Adipose tissue (tissue), 3 donors: Measurements from ENCODE around the gene IRS1. TPM values are rescaled to one million over a fixed set of nuclear protein-coding genes. Genes with fewer than 3 reads are reported as not detected.

Experiments
- H3K27ac ChIP-seq: one replicate; pipeline ENCODE4 v1.5.1; 2013; ENCODE audit warnings: low read depth, low read length
- WGBS, 3 donors: extraction: QIAGEN DNeasy Blood & Tissue Kit; methylation state at CpG; one replicate each; pipeline ENCODE4 v1.1.7; 2013; 5-methylcytosine and 5-hydroxymethylcytosine counted together
- polyA plus RNA-seq, 3 donors: library from polyadenylated mRNA; stranded (reverse); fragments of 200-250 nt; gene quantifications; one replicate each; pipeline ENCODE4 v1.2.3, GENCODE V29; 2013
- donor health status: healthy with polysubstance abuse.
- donor health status: Bipolar disorder and iron deficiency.
- donor health status: healthy.

IRS1 gene
- polyA plus RNA-seq, 3 donors = 3.7 to 17.1 (median 6.6) TPM

GRCh38 chr2:226715347-226715990 is 84.2 kb downstream of the IRS1 start:
- WGBS, 3 donors = 85 to 92% (median 86%) methylated on average over 3 of the region's 3 CpGs
- H3K27ac ChIP-seq = no peak overlapping the region

GRCh38 chr2:226712941-226713340 is 86.7 kb downstream of the IRS1 start:
- 89 to 96% (median 89%) methylated on average over 1 of the region's 1 CpG for WGBS, 3 donors
- H3K27ac ChIP-seq = no peak overlapping the region

GRCh38 chr2:226711606-226712296 is 87.9 kb downstream of the IRS1 start:
- H3K27ac ChIP-seq = no peak overlapping the region
- 90 to 93% (median 92%) methylated on average over 2 of the region's 2 CpGs for WGBS, 3 donors

- H3K27ac ChIP-seq = no peak overlapping the region
Measured at GRCh38 chr2:226707499-226707898, 92.1 kb downstream of the IRS1 start.

GRCh38 chr2:226705965-226706364 is 93.7 kb downstream of the IRS1 start:
- WGBS, 3 donors = 76 to 93% (median 78%) methylated on average over 3 of the region's 3 CpGs
- no peak overlapping the region for H3K27ac ChIP-seq

- WGBS, 3 donors = 92 to 96% (median 96%) methylated on average over 8 of the region's 8 CpGs
- H3K27ac ChIP-seq = no peak overlapping the region
Measured at GRCh38 chr2:226705133-226705886, 94.3 kb downstream of the IRS1 start.

GRCh38 chr2:226703514-226703913 is 96.1 kb downstream of the IRS1 start:
- WGBS, 3 donors = 77 to 80% (median 78%) methylated on average over 3 of the region's 3 CpGs
- no peak overlapping the region for H3K27ac ChIP-seq

- WGBS, 3 donors = 75 to 88% (median 87%) methylated on average over 7 of the region's 7 CpGs
Measured at GRCh38 chr2:226702376-226702775, 97.2 kb downstream of the IRS1 start.

GRCh38 chr2:226701052-226701451 is 98.6 kb downstream of the IRS1 start:
- WGBS, 3 donors = 56 to 95% (median 66%) methylated on average over 1 of the region's 1 CpG
- H3K27ac ChIP-seq = no peak overlapping the region

More at GRCh38 chr2:226702376-226702775, 97.2 kb downstream of the IRS1 start:
- no peak overlapping the region for H3K27ac ChIP-seq

GRCh38 chr2:226699321-226699720 is 100.3 kb downstream of the IRS1 start:
- 52 to 86% (median 64%) methylated on average over 2 of the region's 2 CpGs for WGBS, 3 donors
- H3K27ac ChIP-seq = no peak overlapping the region

- no peak overlapping the region for H3K27ac ChIP-seq
Measured at GRCh38 chr2:226698671-226699070, 100.9 kb downstream of the IRS1 start.

GRCh38 chr2:226694586-226695284 is 104.9 kb downstream of the IRS1 start:
- WGBS, 3 donors = 84 to 88% (median 87%) methylated on average over 4 of the region's 4 CpGs
- H3K27ac ChIP-seq = no peak overlapping the region

- WGBS, 3 donors = 31 to 59% (median 40%) methylated on average over 4 of the region's 4 CpGs
- H3K27ac ChIP-seq = no peak overlapping the region
Measured at GRCh38 chr2:226694149-226694548, 105.5 kb downstream of the IRS1 start.

GRCh38 chr2:226693521-226693920 is 106.1 kb downstream of the IRS1 start:
- 38 to 60% (median 46%) methylated on average over 4 of the region's 4 CpGs for WGBS, 3 donors
- no peak overlapping the region for H3K27ac ChIP-seq

GRCh38 chr2:226692521-226693126 is 107.0 kb downstream of the IRS1 start:
- 87 to 91% (median 90%) methylated on average over 9 of the region's 9 CpGs for WGBS, 3 donors
- no peak overlapping the region for H3K27ac ChIP-seq

GRCh38 chr2:226691255-226691654 is 108.4 kb downstream of the IRS1 start:
- 45 to 56% (median 48%) methylated on average over 2 of the region's 2 CpGs for WGBS, 3 donors
- no peak overlapping the region for H3K27ac ChIP-seq

GRCh38 chr2:226690461-226691024 is 109.1 kb downstream of the IRS1 start:
- H3K27ac ChIP-seq = no peak overlapping the region
- 30 to 36% (median 31%) methylated on average over 4 of the region's 4 CpGs for WGBS, 3 donors

GRCh38 chr2:226687641-226688253 is 111.9 kb downstream of the IRS1 start:
- no peak overlapping the region for H3K27ac ChIP-seq
- WGBS, 3 donors = 83 to 94% (median 89%) methylated on average over 2 of the region's 2 CpGs
